GM18505 (cell line): Measurements from ENCODE around the gene BICDL1.
"Not testable (repeated sequence)": the region's sequence is repeated elsewhere in the genome, so short reads cannot be mapped to it uniquely, and the experiment has no call there.

Experiments used
- ATAC-seq: cut with Tn5 transposase; IDR thresholded peaks from one replicate; pipeline ENCODE4 v1.9.1; 2021; ENCODE audit not compliant: unreplicated experiment
- POLR2A ChIP-seq: IDR thresholded peaks from 4 replicates; pipeline ENCODE4 v1.6.1; 2011; ENCODE audit warnings: borderline replicate concordance; ENCODE audit not compliant: insufficient read depth, insufficient read length; ENCODE audit errors: extremely low read depth

BICDL1 gene

DNA sequence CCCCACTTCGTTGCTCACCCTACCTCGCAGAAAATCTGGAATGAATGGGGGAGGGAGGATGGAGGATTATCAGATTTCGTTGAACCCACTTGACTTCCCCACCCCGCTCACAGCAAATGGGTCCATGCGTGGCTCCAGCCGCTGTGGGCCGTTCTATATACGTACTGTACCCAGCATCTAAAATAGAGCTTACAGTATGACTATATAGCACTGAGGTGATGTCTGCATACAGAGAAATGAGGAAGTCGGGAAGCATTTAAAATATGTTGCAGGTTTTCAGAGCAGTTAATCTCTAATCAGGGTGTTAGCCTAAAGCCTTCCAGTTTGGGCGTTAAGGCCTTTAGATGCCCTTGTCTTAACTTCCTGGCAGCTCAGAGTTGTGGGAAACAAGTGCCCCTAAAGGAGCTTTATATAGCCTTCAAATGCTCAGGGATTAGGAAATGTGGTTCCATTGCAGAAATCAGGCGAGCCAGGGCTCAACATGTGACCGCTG lies 1.4 kb downstream of the BICDL1 start:
- TF ChIP-seq POLR2A = no peak
- no peak for ATAC-seq

GRCh38 chr12:119992129-119992705 lies 3.2 kb downstream of the BICDL1 start:
- no peak for ATAC-seq
- TF ChIP-seq POLR2A = no peak

DNA sequence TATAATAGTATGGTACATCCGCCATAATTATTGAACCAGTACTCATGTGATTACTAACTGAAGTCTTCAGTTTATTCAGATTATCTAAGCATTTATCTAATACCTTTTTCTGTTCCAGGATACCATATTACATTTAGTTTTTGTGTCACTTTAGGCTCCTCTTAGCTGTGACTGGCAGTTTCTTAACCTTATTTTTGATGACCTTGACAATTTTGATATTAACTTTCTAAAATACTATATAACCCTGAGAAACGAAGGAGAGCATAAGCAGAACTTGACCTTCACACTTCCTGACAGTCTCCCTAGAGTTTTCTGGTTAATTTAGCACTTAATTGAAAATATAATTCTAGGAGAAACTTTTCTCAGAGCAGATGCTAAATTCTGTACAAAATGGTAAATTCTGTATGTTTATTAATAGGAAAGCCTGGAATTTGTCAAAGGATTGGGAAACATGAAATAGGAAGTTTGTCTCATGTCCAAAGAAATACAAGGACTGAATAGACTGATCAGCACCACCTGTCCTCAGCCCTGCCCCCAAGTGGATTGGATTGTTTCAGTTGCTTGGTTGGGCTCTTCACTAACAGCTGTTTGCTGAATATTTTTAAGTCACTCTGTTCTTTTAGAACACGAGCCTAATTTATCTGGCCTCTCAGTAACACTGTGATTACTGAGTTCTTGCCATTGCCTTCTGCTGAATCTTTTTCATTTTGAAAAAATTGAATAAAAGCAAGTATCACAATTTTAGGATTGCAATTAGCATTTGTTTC lies 6.0 kb downstream of the BICDL1 start:
- TF ChIP-seq POLR2A = no peak
- ATAC-seq = no peak

GRCh38 chr12:119996417-119996816 lies 7.4 kb downstream of the BICDL1 start:
- no peak for TF ChIP-seq POLR2A
- no peak for ATAC-seq

- no peak for ATAC-seq
- no peak for TF ChIP-seq POLR2A
Measured at GRCh38 chr12:119998471-119999245, 9.6 kb downstream of the BICDL1 start.

DNA sequence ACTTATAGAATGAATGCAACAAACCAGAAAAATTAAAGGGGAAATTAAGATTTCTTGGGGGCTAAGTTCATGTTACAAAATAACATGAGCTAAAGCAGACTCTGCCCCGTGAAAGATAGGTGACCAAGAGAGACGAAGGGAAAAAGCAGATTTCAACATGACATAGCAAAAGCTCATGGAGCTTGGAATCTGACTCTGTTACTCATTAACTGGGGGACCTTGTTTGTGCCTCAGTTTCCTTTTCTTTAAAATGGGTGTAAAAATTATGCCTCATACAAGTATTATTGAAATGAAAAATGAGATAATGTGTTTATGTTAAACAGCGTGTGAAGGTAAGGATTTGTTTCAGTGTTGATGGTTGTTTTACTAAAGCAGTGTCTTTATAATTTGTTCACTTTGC lies 11.5 kb downstream of the BICDL1 start:
- no peak for ATAC-seq
- no peak for TF ChIP-seq POLR2A

DNA sequence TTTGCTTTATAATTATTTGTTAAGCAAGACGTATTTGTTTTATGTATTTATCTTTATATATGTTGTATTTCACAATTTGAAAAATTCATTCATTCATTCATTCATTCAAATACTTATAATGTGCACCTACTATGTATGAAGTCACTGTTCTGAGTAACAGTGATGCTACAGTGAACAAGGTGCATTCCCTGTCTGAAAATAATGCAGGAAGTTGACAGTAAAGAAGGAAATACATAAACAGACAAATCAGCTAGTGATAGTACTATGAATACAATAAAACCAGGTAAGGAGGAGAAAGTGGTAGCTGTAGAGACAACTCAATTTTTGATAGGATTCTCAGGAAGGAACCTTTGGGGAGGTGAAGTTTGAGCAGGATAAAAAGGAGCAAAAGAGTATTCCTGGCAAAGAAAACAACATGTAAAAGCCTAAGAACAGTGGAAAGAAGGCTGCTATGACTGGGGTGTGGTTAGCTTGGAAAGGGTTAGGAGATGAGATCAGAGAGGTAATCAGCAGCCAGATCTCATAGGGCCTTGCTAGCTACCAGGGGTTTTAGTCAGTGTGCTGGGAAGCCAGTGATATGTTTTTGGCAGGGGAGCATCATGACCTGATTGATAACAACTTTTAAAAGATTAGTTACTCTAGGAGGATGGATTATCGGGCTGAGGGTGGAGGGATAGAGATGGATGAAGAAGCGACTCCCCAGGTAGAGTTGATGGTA lies 17.4 kb downstream of the BICDL1 start:
- no peak for ATAC-seq
- no peak for TF ChIP-seq POLR2A

- no peak for ATAC-seq
Measured at GRCh38 chr12:120007272-120007671, 18.2 kb downstream of the BICDL1 start.

DNA sequence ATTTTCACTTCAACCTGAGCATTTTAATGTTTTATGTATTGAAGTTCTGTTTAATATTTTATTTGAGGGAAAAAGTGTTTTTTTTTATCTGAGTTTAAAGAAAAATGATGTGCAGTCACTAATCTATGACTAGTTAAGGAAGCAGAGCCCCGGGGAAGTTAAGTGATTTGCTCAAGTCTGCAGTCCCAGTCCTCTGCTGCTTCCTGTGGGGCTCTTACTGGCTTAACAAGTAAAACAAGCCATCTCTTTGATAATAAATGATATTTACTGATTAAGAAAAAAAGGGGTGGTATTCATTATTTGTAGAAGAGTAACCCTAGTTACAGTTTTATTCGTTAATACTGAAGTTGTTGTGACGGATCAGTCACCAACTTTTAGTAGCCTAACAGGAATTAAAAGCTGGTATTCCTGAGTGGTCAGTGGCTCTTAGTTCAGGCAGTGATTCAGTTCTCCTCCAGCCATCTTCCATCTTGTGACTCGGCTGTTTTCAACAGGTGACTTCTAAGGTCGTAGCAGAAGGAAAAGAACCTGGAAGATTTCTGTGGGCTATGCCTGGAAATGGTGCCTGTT lies 21.7 kb downstream of the BICDL1 start:
- no peak for TF ChIP-seq POLR2A
- ATAC-seq = no peak

More at GRCh38 chr12:120007272-120007671, 18.2 kb downstream of the BICDL1 start:
- TF ChIP-seq POLR2A = no peak

- ATAC-seq = peak; percentile 79
- no peak for TF ChIP-seq POLR2A
Measured at GRCh38 chr12:120012067-120012621, 23.1 kb downstream of the BICDL1 start.

GRCh38 chr12:120013659-120014380 lies 24.8 kb downstream of the BICDL1 start:
- TF ChIP-seq POLR2A = no peak
- ATAC-seq = peak; percentile 43

DNA sequence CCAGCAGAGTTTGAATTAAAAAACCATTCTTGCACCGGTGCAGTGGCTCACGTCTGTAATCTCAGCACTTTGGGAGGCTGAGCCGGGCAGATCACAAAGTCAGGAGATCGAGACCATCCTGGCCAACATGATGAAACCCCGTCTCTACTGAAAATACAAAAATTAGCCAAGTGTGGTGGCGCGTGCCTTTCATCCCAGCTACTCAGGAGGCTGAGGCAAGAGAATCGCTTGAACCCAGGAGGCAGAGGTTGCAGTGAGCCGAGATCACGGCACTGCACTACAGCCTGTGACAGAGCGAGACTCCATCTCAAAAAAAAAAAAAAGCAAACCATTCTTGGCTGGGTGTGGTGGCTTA lies 25.3 kb downstream of the BICDL1 start:
- ATAC-seq = not testable (repeated sequence)
